Inflammatory macrophage (primary cell): ENCODE results near the gene CDH18.

ENCODE experiments used
- DNase-seq, 2 donors: peaks; one replicate each; pipeline ENCODE4 v3.0.0-alpha.2; 2020 to 2022

CDH18 gene

DNA sequence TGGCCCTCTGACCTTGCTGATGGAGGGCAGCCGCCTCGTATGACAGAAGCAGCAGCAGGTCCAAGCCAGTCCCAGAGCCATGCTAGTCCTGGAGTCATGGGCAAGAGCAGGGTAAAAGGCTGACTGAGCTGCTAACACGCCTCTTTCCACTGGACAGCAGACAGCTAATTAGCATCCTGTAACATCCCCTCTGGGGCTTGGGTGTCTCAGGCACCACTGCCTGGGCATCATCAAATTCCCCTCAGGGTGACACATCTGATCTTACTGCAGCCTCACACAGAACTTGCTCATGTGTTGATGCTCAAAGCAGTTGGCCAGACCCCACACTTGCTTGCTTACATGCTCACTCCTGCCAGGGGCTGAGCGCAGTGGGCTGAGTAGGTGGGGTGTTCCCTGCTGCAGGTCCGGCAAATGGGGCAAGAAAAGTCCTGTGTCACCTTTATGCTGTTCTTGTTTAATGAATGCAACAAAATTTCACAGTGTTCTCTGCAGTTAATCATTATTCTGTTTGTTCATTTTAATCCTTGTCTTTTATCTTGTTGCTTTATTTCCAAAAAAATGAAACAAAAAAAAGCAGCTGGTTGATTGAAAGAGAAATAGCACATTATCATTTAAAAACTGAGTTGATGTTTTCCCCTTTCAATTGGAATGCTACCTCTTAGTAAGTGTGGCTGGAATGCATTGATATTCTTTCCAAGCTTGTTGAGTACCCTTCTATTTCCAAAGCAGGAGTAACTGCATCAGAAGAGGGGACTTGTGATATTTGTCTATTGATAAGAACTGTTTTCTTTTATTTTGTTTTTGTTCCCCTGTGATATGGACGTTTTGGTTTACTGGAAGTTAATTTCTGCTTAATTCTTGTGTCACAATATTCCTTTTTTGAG, 254.1 kb downstream of the CDH18 start:
- DNase-seq: no peak

DNA sequence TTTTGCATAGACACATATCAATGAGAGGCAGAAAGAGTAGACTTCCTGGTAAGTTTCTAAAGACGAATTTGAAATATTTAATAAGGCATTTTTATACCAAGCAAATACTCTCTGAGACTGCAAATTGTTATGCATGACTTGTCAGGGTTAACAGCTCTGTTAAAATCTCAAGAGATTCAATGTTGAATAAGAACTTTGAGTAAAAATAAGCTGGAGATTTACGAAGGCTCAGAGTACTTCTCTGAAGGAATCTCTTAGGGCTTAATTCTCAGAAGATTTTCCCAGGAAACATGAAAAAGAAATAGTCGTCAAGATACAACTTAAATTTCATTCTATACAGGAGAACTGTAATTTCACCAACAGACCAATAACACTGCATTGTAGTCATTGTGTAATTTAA, 259.4 kb downstream of the CDH18 start:
- no peak for DNase-seq

DNA sequence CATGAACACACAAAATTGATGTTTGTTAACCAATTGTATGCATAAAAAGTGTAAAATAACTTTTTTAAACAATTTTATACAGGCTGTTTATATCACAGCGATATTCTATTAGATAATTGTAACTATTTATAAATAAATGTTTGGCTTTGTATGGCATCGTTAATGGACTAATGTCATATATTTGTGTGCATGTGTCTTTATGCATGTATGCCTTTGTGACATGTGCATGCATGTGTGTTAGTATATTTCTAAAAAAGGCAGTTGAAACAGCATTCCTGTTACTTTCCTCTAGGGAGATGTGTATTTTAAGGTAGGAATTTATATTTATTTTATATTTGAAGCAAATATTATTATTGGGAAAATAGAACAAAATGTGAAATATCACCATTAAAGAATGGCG, 268.9 kb downstream of the CDH18 start:
- DNase-seq: no peak

DNA sequence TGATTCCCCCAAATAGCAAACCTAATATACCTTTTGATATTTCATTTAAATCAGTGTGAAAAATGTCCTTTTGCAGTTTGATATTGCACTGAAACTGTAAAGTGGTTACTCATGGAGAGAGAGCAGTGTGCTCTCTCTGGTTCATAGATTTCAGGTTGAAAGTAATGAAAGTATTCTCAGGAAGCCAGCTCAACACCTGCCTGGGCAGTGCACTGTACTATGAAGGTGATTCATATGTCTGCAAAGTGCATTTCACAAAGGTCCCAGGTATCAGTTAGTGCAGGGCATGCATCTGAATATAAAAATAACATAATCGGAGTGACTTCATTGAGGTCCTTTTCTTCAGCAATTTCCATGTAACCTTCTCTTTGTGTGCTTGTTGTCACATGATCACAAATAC, 274.3 kb downstream of the CDH18 start:
- DNase-seq: no peak

DNA sequence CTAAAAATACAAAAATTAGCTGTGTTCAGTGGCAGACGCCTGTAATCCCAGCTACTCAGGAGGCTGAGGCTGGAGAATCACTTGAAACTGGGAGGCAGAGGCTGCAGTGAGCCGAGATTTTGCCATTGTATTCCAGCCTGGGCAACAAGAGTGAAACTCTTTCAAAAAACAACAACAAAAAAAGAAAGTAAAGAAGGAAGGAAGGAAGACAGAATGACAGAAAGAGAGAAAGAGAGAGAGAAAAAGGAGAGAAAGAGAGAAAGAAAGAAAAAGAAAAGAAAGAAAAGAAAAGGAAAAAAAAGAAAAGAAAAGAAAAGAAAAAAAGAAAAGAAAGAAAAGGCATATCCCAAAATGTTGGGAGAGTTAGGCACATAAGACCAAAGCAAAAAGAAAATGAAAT, 278.6 kb downstream of the CDH18 start:
- no peak for DNase-seq

DNA sequence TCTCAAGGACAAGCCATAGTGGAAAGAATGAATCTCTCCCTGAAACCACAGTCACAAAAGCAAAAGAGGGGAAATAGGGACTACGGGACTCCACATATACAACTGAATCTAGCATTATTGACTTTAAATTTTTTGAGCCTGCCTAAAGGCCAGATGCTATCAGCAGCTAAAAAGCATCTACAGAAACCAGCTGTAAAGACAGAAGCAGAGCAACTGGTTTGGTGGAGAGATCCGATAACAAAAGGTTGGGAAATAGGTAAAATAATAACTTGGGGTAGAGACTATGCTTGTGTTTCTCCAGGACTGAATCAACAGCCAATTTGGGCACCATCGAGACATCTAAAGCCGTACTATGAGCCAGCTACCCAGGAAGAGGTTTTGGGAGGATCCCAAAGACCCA, 281.2 kb downstream of the CDH18 start:
- DNase-seq: no peak

DNA sequence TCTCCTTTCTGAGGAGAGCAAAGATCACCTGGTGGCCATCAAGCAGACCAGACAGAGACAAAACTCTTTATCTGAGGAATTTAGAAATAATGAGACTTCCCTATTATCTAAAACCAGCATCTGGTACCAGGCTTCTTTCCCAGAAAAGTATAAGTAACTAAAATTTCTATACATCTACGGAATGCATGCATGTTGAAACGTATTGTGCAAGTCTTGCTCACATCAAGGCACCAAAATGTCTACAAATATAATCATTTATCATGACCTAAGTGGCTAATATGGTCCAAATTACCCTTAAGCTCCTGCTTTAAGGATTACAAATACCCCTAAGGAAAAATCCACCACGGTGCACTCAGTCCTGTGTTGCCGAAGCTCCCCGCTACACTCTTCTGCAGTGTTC, 286.3 kb downstream of the CDH18 start:
- DNase-seq: no peak

DNA sequence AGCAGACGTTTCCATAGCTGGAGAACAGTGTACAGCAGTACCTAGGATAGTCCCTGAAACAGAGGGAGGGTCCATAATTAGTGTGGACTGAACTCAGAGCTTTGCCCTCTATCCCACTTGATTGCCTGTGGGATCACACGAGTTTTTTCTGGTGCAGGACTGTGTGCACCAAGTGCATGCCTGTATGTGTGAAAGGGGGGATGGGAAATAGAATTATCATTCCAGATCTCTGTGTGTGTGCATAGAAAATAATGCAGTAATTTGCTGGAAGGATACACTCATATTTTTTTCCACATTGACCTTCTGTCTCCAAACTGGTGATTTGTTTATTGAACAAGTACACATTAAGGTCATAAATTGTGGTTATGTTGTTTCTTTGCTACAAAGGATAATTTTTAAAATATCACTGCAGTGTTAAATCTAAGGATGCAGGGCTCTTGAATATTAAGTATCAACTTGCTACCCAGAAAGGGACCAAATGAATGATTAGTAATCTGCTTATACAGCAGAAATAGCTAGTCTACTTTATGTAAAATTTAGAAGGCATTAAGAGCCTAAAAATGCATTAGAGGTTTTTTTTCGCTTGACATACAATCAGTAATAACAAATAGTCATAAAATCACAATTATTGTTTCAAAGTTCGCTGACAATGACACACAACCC, 292.9 kb downstream of the CDH18 start:
- no peak for DNase-seq

DNA sequence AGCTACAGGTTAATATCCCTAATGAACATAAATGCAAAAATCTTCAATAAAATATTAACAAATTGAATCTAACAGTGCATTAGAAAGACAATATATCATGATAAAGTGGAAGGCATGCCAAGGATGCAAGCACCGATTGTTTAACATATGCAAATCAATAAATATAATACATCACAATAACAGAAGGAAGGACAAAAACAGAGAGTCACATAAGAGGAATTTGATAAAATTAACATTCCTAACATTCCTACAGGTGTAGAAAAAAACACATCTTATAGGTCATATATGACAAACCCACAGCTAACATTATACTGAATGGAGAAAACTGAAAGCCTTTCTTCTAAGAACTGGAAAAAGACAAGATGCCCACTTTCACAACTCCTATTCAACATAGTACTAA, 297.0 kb downstream of the CDH18 start:
- DNase-seq: no peak

DNA sequence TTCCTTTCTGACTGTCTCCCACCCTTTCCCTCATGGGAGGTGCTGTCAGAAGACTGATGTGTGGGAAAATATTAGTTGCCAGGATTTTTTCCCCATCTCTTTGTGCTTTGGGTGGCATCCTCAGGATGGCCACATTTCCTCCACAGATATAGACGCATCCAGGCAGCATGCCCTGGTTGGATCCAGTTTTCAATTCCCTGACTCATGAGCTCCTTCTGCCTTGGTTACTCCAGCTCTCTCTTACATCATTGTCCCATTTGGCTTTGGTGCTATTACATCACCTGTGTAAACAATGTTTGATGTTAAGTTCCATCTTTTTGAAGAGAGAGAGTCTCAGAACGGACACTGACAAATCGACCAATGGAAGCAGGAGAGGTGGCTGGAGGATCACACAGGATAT, 302.5 kb downstream of the CDH18 start:
- DNase-seq: no peak

DNA sequence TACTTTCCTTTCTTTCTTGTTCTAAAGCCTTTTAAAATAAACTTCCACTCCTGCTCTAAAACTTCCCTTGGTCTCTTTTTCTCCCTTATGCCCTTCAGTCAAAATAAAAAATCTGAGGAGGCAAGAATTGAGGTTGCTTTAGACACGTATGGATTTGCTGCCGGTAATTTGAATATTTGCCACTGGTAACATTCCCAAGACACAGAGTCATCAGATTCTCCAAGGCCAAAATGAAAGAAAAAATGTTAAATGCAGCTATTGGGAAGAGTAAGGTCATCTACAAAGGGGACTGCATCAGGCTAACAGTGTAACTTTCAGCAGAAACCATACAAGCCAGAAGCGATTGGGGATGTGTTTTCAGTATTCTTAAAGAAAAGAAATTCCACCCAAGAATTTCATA, 311.1 kb downstream of the CDH18 start:
- DNase-seq: no peak

DNA sequence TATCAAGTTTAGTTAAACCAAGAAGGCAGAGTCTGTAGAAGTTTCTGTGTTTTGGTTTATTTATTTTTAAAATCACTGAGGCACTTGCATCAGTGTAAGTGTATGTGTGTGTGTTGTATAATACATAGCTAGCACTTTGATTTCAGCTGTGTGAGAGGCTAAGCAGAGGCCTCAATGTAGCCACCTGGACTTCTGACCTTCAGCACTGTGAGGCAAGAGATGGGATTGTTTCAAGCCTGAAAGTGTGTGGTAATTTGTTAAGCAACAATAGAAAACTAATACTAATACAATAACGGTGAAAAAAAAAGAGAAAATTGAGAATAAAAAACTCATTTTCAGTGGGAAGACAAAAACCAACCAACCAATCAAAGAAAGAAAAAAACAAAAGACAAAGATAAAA, 327.3 kb downstream of the CDH18 start:
- DNase-seq: no peak

DNA sequence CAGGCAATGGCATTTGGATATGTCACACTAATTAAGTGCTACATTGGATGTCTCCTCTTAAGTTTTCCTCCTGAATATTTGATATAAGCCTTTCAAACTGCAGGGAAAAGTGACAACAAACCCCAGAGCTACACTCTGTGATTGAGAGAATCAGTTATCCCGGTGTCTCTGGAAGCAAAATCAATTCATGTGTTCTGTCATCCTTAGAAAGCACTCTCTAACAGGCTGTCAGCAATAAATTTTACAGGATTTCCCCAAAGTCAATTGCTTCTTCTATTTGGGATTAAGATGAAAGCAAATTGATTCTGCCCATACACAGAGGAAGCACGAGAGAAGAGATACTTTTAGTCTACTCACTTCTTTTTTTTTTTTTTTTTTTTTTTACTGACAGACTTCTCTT, 332.4 kb downstream of the CDH18 start:
- no peak for DNase-seq

DNA sequence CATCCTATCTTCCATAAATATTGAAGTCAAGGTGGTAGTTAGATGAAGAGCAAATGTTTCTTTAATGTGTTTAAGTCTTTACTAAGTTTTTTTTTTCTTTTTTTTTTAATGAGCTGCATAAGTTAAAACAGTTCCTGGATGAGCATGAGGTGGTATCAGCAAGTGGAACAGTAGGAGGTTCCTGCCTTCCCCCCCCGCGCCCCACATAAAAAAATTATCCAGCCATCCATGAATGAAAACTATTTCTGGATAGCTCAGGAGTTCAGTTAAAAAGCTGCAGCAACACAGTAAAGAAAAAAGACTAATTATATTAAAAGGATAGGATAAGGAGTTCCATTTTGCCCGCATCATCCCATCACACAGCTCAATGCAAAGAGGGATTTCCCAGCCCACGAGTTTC, 349.5 kb downstream of the CDH18 start:
- DNase-seq: no peak

DNA sequence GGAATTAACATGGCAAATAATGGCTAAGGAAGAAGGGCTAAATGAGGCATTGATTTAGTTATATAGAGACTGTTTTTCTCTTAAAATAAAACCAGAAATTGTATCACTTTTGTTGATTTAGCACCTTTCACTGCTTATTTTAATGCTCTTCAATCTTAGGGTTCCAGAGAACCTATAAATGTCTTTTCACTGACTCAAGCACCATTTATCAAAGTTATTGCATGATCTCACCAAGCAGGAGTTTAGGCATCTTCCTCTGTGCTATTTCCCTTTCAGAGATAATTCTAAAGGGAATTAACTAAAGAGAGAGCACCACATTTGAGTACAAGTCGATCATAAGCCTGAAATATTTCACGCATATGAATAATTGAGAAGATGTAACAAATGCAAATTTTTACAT, 357.1 kb downstream of the CDH18 start:
- no peak for DNase-seq

DNA sequence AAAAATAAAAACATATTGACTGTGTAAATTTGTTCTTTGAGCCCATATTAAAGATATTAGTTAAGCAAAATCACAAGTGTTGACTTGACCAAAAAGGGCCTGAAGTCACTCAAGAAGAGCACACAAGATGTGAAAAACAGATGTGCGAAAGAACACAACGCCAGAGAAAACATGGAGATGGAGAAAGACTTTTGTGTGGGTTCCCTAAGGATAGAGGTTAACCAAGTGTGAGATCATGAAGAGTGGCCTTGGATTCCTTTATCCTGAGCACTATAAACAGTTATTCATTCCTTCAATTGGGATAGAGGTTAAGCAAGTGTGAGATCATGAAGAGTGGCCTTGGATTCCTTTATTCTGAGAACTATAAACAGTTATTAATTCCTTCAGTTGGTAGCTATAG, 361.8 kb downstream of the CDH18 start:
- DNase-seq: no peak

DNA sequence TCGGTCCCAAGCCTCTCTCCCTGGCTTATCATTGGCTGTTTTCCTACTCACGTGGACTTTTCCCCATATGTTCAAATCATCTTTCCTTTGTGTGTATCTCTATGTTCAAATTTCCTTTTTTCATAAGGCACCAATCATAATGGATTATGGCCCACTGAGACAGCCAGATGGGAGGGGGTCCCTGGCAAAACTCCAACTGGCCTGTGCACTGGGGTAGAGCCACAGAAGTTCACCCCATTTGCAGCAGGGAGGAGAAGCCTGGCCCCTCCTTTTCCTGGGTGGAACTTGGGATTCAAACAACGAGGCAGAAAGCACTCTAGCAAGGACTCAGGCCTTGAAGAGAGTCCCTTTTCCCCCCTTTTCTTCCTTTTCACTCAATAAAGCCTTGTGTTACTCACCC, 362.4 kb downstream of the CDH18 start:
- no peak for DNase-seq

DNA sequence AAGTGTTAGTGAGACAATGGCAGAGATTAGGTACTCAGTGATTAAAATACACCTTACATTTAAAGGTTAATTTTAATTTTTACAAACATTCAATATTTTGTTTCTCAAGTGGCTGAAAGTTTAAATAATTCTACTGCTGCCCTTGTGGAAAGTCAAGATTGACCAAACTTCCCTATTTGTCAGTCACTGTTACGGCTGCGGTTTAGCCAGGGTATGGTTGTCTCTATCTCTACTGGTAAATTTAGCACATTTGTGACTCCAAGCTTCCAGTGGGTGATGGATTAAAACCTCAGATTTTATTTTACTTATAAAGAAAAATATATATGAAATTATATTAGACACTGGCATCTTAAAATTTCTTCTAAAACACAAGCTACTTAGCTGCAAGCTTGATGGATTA, 368.4 kb downstream of the CDH18 start:
- no peak for DNase-seq

DNA sequence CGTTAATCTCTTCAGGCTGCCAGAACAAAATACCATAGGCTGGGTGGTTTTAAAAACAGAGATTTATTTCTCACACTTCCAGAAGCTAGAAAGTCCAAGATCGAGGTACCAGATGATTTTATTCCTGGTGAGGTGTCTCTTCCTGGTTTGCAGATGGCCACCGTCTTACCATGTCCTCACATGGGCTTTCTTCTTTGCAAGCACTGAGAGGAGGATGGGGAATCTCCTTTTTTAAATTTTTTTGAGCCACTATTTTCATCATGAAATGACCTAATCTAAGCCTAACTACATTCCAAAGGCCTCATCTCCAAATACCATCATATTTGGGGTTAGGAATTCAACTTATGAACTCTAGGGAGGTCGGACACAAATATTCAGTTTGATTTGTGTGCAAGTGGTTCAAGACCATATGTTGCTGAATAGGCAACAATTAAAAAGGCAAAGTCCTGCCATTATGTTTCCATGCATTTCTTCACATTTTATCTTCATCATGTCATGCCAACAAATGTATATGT, 371.2 kb downstream of the CDH18 start:
- DNase-seq: no peak

DNA sequence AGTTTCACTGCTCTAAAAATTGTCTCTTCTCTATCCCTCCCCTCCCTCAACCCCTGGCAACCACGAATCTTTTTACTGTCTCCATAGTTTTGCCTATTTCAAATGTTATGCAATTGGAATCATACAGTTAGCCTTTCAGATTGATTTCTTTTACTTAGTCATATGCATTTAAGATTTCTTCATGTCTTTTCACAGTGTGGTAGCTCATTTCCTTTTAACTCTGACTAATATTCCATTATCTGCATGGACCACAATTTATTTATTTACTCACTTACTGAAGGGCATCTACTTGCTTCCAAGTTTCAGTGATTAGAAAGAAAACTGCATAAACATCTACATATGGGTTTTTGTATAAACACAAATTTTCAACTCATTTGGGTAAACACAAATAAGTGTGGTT, 372.3 kb downstream of the CDH18 start:
- DNase-seq: no peak

DNA sequence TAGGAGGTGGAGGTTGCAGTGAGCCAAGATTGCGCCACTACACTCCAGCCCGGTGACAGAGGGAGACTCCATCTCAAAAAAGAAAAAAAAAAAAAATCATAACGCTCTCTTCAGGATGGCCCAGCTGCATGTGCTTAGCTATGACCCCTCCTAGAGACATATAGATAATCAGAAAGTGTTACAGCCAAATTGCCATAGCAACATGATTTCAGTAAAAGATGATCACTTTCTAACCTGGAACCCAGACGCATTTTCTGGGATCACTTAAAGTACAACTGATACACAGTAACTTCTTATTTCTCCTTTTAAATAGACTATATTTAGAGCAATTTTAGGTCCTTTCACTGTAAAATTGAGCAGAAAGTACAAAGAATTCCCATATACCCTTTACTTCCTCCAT, 372.9 kb downstream of the CDH18 start:
- DNase-seq: no peak

DNA sequence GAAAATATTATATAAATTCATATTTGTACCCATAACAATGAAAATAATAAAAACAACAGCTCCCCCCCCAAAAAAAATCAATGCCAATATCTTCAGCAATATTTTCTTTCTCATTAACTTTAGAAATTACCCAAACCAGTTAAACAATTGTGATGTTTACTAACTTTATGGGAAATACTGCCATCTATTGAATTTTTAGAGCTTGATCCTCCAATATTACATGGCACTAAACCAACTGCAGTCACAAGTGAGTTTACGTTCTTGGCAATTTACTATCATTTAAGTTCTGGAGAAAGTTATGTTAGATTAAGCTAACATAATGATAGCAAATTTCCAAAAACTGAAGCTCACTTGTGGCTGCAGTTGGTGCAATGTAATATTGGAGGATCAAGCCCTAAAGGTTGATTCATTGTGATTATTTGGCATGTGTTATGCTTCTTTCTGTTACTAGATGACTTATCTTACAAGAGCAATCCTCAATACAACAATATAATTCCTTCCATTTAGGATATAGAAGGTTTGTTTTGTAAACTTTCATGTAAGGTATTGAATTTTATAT, 379.5 kb downstream of the CDH18 start:
- no peak for DNase-seq

DNA sequence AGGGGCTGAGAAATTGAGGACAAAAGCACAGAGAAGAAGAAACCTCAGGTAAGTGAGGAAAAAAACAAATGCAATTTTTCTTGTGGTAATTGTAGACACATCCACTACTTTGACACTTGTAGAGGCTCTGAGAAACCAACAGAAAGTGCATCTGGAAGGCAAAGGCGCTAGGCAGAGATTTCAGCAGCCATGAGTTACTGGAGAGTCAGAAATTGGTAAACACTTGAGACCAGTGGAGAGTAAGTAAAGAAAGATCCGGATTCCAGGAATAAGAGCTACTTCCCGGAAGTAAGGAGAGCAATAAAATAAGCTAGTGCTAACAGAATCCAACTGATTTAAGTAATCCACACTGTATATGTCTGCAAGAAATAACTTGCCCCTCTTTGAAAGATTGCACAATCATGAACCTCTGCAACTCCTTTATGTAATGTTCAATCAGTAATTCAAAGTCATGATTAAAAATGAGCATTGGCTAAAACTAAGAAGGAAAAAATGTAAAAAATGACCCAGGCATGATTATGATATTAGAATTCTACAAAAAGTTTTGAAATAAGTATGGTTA, 382.1 kb downstream of the CDH18 start:
- DNase-seq: no peak

DNA sequence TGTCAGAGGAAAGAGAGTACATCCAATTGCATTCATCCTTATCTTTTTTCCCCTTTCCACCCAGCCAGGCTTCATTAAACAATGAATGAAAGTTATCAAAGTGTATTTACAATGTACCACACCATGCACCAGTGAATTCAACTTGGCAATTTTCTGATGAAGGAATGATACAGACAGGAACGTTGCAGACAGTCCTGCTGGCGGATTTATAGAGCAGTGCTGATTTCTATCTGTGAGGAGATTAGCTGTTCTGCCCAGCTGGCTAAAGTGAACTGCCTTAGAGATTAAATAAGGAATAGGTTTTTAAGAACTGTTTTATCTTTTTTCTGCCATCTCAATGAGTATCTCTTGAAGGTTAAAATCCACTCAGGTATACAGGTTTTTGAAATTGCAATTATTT, 403.9 kb downstream of the CDH18 start:
- DNase-seq: no peak
